Forelimb muscle (tissue), 1 donor: ENCODE measurements around the gene CES5A. TPM values are rescaled to one million over a fixed set of nuclear protein-coding genes. Genes with fewer than 3 reads are reported as not detected.
"Not testable (repeated sequence)": the region's sequence is repeated elsewhere in the genome, so short reads cannot be mapped to it uniquely, and the experiment has no call there.

Experiments used
- DNase-seq: peaks from one replicate; pipeline ENCODE4 v3.0.0-alpha.2; 2013; ENCODE audit warnings: low read depth
- polyA plus RNA-seq: library from polyadenylated mRNA; unstranded; fragments of 120-200 nt; gene quantifications from one replicate; pipeline ENCODE4 v1.2.1, GENCODE V29; 2013; ENCODE audit not compliant: insufficient read length

The CES5A gene
- polyA plus RNA-seq, 1 donor, result not detected

DNA sequence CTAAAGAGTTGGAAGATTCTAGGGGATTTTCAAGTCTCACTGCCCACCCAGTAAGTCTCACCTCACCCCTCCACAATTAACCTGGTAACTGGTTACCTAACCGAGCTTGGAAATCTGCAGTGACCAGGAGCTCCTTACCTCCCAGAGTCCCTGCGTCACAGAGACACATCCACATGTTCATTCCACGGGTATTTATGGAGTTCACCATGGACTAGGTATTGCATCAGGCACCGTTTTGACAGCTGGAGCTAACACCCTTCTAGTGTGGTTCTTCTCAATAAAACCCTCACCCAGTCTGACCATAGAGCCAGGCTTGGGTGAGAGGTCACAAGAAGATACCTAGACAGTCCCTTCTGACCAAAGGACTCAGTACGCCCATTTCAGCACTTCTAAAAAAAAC lies 2.1 kb downstream of the CES5A start:
- DNase-seq, result no peak

DNA sequence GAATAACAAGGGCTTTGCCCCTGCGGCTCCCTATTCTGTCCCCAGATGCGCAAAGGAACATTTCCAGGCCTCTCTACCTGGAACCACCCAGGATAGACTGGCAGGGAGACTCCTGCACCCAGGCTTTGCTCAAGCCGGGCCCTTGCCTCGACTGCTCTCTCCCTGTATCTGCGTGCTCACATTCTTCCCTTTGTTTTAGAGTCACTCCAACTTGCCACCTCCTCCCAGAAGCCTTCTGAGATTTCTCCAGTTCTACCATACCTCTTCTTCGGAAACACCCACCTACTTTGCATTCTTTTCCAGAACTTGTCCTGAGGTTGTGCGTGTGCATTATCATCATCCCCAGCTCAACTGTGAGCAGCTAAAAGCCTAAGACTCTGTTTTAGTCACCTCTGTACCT lies 3.0 kb downstream of the CES5A start:
- no peak for DNase-seq

DNA sequence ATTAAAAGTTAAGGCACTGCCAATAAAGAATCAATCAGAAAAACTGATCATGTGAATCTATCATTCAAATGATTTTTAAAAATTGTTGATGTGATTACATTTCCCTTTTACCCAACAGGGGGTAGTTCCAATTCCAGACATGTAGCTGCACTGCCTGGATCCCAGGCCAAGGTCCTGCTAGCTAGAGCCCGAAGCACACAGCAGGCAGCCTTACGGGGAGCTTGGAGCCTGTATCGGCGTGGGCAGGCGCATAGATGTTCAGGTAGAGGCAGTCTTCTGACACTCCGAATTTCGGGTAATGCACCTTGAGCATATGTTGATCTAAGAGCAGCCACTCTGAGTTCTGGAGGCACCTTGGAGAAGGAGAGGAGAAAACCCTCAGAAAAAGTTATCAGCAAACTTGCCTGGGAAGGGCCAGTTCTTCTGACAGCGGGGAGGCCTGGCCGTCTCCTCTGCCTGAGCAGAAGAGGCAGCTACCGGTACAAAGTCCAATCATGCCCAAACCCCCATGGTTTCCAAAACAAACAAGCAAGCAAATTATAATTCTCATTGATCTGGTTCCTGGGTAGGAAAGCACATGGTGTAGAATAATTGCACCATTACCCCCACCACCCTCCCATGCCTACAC lies 3.6 kb downstream of the CES5A start:
- no peak for DNase-seq

DNA sequence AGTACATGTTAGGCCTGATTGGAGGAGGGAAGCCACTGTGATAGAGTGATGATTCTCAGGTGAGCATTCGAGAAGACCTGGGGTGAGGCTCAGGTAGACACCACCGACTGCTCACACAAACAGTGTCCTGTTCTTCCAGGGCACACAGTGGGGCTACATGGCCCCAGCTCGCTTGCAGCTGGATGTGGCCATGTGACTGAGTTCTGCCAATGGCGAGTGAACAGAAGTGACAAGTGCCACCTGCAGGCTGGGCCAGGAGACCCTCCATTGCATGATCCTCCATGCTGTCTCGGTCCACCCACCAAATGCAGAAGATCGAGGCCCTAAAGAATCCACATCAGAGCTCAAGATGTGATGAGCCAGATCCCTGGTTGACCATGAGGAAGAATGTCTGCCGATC lies 6.2 kb downstream of the CES5A start:
- no peak for DNase-seq

DNA sequence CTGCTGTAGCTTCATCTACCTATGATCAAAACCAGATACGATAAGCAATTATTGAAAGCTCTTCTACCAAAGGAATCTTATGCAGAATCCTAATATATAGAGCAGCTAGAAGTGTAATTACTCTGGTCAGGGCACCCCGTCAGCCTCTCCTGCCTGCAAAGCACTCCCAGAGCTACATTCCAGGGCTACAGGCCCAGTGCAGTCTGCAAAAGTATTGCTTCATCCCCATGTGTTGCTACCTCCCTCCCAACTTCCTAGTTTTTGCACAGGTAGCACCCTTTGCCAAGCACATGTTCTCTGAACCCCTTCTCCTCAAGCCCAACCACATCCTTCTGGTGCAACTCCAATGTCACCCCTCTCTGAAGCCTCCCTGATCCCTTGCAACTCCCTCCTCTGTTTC lies 7.0 kb downstream of the CES5A start:
- DNase-seq, result no peak

DNA sequence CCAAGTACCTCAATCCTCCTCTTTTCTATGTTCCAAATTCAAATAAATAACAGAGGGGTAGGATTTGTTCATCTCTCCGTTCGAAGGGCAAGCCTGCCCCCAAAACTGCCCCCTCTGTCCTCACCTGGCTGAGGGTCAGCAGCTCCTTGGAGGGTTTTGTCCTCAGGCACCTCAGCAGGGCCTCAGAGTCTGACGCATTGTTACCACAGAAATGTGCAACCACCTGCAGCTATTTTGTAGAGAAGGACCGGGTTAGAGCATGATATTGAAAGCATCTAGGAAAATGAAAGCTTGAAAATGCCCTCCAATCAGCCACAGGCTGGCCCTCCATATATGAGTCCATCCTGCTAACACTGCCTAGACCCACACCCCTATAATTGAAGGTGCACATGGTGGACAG lies 13.9 kb downstream of the CES5A start:
- DNase-seq, result no peak

DNA sequence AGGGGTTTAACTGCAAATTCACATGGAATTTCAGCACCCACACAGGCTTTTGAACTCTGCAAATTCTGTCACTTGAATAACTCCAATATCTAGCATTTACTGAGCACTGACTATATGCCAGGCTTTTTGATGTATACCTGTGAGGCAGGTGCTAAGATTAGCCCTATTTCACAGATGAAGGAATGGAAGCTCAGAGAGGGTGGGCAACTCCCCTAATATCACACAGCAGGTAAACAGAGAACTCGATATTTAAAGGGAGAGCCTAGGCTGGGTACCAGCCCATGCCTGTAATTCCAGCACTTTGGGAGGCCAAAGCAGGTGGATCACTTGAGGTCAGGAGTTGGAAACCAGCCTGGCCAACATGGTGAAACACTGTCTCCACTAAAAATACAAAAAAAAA lies 17.5 kb downstream of the CES5A start:
- DNase-seq, result not testable (repeated sequence)

DNA sequence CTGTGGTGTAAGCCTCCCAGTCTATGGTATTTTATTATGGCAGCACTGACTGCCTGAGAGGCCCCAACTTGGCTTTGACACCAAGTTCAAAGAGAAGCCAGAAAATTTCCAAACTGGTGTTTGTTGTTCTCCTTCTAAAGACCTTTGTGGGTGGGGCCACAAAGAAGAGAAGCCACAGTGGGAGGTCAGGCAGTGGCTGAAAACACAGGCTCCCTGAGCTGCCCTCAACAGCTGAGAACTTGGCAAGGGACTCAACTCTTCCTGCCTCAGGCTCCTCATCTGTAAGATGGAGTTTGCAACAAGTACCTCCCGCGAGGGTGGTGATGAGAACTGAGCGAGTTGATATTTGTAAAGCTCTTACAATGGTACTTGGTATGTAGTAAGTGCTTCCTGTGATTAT lies 18.2 kb downstream of the CES5A start:
- DNase-seq, result no peak

DNA sequence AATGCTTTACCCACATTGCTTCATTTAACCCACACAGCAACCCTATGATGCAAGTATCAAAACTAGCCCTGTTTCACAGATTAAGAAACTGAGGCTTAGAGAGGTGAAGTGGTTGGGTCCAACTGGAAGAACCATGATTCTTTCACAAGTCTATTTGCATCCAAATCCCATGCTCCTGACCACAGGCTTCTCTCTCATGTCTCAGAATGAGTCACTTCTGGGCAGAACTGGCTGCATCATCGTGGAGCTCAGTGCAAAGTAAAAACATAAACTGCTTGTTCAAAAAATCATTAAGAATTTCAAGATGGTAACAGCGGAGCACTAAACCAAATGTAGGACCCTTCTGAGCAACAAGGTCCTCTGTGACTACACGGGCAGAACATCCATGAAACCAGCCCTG lies 22.1 kb downstream of the CES5A start:
- DNase-seq, result no peak

DNA sequence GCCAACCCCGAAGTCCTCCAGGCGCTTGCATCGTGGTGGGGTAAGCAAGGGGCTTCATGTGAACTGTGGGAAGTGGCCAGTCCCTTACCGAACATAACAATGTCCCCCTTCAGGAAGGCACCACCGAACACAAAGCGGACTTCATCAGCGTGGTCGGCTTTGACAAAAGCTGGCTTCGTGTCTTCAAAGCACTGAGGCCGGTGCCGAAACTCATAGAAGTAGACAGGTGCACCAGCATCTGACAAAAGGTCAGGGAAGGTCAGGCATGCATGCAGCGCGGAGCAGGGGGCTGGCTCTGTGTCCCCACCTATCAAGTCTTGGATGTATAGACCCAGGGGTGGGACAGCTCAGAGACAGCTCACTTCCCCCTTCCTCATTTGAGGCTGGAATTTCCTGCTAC lies 25.6 kb downstream of the CES5A start:
- DNase-seq, result no peak

DNA sequence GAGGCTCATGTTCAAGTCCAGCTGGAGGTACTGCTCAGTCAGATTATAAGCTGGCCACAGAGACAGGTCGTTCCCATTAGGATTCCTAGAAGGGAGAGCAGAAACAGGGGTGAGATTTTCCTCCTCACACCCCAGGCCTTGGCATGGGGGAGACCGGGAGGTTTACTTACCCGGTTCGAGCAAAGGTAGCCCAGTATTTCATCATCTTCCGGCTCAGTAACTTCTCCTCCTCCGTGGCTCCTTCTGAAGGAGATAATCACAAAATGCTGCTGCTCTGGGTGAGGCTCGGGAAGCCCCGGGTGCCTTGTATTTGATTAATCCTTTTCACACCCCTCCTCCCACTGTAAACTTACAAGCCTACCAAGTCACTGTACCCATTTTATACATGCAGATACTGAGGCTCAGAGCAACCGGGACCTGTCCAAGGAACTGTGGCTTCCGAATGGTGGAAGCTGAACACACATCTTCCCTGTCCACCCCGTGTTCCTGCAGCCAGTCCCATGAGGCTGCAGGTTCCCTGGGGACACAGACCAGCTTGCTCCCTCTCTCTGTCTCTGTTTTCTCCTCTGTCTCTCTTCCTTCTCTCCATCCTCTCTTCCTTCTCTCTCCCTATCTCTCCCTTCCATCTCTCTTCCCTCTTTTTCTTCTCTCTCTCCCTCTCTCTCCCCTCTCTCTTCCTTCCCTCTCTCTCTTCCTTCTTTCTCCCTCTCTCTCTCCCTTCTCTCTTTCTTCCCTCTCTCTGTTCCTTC lies 28.4 kb downstream of the CES5A start:
- no peak for DNase-seq

DNA sequence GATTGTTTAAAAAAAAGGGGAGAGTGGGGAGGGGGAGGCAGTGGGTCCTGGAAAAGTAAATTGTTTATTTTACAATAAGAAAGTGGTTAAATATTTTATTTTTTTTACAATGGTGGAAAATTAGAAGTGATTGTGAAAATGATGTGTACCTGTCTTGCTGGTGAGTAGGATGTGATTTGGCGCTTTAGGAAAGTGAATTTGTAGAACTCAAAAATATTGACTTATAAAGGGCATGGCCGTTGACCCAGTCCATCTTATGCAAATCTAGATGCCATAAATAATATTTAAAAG lies 32.1 kb downstream of the CES5A start:
- no peak for DNase-seq

DNA sequence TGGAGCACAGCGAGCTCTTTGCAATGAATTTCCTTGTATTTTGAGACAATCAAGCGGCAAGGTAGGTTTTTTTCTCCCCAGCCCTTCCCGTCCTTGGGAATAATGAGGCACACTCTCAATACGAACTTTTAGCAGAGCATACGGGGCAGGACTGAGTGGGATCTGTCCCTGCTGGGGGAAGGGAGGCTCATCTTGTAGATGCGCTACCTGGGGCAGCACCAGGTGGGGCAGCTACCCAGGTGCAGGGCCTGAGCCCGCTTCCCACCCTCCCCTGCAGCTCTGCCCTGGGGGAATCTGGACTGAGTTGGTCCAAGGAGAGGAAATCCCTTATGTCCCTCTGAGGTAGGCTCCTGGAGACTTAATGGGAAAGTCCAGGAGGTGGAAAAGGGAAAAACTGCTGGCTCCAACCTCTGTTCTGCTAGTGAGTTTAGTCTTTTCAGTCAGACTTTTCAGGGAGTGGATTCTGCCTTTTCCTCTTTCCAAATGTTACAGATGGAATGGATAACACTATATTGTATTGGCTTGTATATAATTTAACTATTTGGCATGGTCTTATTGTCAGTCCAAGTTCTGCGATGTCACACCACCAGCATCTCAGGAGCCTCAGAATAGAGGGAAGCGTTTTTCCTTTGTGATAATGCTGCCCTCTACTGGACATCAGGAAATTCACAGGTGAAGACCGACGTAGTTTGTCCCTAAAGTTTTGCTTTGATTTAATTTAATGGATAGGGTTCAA lies 32.6 kb downstream of the CES5A start:
- DNase-seq, result peak; percentile 14

DNA sequence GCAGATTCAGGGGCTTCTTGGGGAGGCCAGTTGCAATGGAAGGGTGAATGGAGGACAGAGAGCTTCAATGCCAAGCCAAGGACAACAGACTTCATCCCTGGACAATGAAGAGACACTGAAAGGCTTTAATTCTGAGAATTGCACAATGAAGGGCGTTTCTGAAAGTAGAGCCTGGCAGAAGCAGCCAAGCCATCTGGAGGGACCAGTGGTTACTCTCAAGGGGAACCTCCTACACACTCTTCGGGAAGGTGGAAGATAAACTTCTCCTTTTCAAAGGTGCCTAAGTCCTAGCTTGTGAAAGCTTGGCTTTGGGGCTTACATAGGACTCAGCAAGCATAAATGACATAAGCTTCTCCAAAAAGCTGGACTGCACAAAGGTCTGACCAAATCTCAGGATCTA lies 36.1 kb downstream of the CES5A start:
- DNase-seq, result no peak

DNA sequence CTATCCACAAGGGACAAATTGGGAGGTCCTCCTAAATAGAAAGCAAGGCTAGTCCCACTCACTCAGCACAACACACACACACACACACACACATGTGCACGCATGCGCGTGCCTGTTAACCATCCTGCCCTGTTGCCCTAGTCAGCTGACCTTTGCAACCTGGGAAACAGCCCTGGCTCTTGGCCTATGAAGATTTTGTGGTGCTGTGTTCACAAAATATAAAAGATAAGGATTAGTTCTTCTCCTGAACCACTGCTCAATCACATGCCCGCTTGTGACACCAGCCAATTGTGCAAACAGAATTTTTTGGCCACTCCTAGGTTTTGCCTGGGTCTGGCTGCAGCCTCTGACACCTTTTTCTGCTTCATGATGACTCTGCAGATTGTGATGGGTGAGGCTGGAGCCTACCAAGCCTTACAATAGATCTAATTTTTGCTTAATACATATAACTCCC lies 39.0 kb downstream of the CES5A start:
- DNase-seq, result no peak

DNA sequence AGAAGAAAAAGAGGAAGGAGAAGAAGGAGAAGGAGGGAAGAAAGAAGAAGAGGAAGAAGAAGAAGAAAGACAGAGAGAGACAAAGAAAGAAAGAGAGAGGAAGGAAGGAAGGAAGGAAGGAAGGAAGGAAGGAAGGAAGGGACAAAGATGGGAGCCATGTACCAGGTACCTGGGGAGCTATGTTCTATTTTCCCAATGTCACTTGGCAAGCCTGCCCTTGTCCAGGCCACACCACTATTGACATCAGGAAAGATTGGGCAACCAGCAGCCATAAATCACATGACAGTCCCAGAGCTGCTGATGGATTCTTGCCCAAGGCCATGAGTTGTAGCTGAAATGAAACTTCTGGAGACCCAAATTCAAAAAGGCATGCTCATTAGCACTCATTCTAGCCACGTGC lies 39.6 kb downstream of the CES5A start:
- no peak for DNase-seq

DNA sequence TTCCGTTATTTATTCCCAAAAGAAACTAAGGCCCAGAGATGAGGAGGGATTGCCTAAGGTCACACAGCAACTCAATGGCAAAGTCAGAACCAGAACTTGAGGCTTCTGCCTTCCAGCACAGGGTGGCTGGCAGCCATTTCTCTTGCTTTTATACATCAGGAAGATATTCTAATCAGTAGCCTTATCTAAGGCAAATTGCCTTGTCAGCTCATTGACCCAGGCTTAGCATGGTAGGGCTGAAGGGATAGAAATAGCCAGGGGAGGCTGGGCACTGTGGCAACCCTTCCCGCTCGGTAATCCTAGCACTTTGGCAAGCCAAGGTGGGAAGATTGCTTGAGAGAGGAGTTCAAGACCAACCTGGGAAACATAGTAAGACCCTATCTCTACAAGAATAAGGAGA lies 40.0 kb downstream of the CES5A start:
- DNase-seq, result not testable (repeated sequence)

DNA sequence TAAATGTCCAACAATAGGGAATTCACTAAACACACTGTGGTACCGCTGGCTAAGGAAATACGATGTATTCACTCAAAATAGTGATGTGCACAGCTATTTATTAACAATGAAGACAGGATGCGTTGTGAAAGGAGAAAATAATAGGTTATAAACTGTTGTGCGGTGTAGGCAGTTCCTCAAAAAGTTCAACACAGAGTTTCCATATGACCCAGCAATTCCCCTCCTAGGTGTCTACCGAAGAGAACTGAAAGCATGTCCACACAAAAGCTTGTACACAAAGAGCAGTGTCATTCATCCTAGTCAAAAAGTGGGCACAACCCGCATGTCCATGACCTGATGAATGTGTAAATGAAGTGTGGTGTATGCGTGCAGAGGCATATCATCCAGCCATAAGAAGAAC lies 41.1 kb downstream of the CES5A start:
- DNase-seq, result no peak

DNA sequence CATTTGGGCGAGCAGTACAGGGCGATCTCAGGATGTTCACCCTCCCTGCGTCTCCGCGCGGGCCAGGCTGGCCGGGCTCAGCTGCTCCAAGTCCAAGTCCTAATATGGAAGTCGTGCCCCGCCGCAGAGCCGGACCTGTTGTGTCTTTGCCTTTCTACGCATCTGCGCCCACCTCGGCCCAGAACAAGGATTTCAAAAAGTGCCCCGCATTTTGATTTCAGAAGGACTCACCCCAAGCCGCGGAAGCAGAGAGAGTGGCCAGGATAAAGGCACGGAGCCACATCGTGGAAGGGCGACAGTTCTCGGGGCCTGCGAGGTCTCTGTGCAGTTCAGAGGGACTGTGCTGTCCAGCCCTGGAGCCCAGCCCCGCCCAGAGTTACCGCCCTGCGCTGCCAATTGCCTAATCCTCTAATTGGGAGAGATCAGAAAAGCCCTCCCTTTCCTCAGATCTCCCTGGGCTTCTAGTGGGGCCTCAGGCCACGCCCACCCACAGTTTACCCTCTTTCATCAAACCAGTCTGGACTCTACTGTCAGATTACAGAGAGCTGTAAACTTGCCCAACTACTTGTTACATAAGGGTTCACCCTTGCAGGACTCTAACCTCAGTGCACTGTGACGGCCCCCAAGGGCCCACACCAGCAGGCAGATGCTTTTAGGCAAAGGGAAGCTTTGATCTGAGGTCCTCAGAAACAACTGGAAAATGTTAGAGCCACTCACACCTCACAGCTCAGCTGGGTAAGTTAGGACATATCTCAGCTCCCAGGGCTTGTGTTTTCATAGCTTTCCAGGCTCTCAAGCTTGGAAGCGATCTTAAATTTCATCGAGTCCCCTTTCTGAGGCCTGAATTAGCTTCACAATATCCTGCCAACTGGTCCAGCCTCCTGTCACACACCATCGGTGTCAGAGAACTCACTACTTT lies 42.1 kb downstream of the CES5A start, which contains the start of gene CES1:
CES1 (minus strand) TSS at position 324 of the 919 bp plus-strand sequence; CDS start at position 283, 41 bp downstream.
- DNase-seq, result no peak

DNA sequence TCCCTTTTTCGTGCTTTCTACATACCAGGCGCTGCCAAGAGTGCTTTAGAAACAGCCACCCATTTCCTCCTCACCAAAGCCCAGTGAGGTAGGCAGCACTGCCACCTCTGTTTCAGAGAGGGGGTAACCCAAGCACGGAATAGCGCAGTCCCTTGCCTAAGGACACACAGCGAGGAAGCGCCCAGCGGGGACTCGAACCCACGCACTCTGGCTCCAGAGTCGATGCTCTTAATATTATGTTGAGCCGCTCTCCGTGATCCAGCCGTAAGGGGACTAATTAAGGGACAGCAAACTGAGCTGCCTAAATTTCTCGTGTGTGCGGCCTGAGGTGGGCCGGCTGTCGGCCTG lies 42.8 kb downstream of the CES5A start:
- DNase-seq, result no peak

DNA sequence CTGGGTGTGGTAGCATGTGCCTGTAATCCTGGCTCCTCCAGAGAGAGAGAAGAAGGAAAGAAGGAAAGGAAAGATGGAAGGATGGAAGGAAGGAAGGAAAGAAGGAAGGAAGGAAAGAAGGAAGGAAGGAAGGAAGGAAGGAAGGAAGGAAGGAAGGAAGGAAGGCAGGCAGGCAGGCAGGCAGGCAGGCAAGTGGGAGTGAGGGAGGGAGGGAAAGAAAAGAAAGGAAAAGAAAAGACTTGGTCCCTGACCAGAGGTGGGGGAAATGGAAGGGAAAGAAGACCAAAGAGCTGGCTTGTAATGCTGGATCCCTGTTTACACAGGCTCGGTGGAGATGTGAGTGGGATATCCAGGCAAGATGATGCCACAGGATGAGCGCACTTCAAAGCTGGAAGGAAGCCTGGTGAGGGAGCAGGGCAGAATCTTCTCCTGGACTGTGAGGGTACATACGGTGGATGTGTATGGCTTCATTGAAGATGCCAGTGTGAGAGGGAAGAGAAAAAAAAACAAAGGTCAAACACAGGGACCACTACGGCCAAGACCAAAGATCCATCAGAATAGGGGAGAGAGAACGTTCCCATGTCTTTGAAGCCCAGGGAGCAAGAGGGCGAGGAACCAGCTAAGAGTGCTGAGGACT lies 44.4 kb downstream of the CES5A start:
- DNase-seq, result no peak

DNA sequence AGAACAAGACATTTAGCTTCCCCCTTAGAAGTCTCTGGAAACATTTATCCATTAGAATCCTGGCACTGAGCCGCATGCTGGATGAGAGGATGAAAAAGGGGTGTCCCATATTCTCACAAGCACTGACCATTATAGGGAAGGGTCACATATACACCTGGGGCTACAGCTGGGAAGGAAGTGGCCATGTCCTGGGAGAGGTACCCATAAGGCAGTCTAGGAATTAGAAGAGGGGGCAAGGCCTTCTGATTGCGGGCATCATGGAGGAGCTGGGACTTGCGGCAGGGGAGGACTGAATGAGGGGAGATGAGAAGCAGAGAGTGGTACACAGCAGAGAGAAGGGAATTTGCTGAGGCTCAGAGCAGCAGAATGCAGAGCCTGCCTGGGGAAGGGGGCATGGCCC lies 45.9 kb downstream of the CES5A start:
- not testable (repeated sequence) for DNase-seq
